Fibroblast of lung (primary cell): ENCODE measurements around the gene DUSP5. TPM values are rescaled to one million over a fixed set of nuclear protein-coding genes. Genes with fewer than 3 reads are reported as not detected.

ENCODE experiments used
- DNase-seq, 2 donors: peaks; one replicate each; pipeline versions ENCODE4 v3.0.0 to v3.0.0-alpha.2; 2010; ENCODE audit warnings: low read depth in 2 of 2
- H2AFZ ChIP-seq: 2 replicates; pipeline ENCODE4 v1.5.1; 2012; ENCODE audit warnings: low read length, control low read depth, inconsistent platforms
- H3K27ac ChIP-seq: 2 replicates; pipeline ENCODE4 v1.5.1; 2011; ENCODE audit warnings: low read length, control low read depth; ENCODE audit not compliant: insufficient read depth
- H3K27me3 ChIP-seq: 2 replicates; pipeline ENCODE4 v1.5.1; 2011; ENCODE audit warnings: mild to moderate bottlenecking, low read length; ENCODE audit not compliant: control insufficient read depth, insufficient read depth
- H3K36me3 ChIP-seq: 2 replicates; pipeline ENCODE4 v1.5.1; 2011; ENCODE audit warnings: low read length; ENCODE audit not compliant: control insufficient read depth, insufficient read depth
- H3K4me1 ChIP-seq: 2 replicates; pipeline ENCODE4 v1.5.1; 2011; ENCODE audit warnings: low read length; ENCODE audit not compliant: control insufficient read depth, insufficient read depth; ENCODE audit errors: extremely low read depth
- H3K4me2 ChIP-seq: 2 replicates; pipeline ENCODE4 v1.5.1; 2011; ENCODE audit warnings: low read length, control low read depth; ENCODE audit not compliant: insufficient read depth; ENCODE audit errors: extremely low read depth
- H3K4me3 ChIP-seq, 4 experiments: fragments of 200-600 bp in 1 of 4; sonication (generic) in 1 of 4; replicated peaks in 1 of 4; 2 replicates each; pipeline ENCODE4 v1.5.1; 2011 to 2016; ENCODE audit warnings: low read length in 4 of 4, low read depth in 3 of 4, mild to moderate bottlenecking in 3 of 4, control low read depth in 2 of 4, inconsistent platforms in 1 of 4, mixed read lengths in 1 of 4; ENCODE audit not compliant: insufficient read depth in 1 of 4; ENCODE audit errors: control extremely low read depth in 1 of 4
- H3K79me2 ChIP-seq: 2 replicates; pipeline ENCODE4 v1.5.1; 2012; ENCODE audit warnings: mild to moderate bottlenecking, low read length, inconsistent platforms; ENCODE audit not compliant: control insufficient read depth, insufficient read depth
- H3K9ac ChIP-seq: 2 replicates; pipeline ENCODE4 v1.5.1; 2011; ENCODE audit warnings: mild to moderate bottlenecking, low read length, control low read depth; ENCODE audit not compliant: insufficient read depth
- H3K9me3 ChIP-seq: 2 replicates; pipeline ENCODE4 v1.5.1; 2012; ENCODE audit warnings: low read depth, low read length; ENCODE audit not compliant: control insufficient read depth, insufficient read depth
- H4K20me1 ChIP-seq: 2 replicates; pipeline ENCODE4 v1.5.1; 2011; ENCODE audit warnings: low read length; ENCODE audit not compliant: control insufficient read depth, insufficient read depth; ENCODE audit errors: extremely low read depth
- CTCF ChIP-seq, 2 donors: IDR thresholded peaks in 1 of 2; conservative IDR thresholded peaks in 1 of 2; 1 replicate in 1 of 2; 2 replicates in 1 of 2; pipeline ENCODE4 v1.5.1; 2011 to 2012; ENCODE audit warnings: low read length in 2 of 2, control low read depth in 1 of 2, inconsistent platforms in 1 of 2, low read depth in 1 of 2, mild to moderate bottlenecking in 1 of 2
- EZH2 ChIP-seq: IDR thresholded peaks from 2 replicates; pipeline ENCODE4 v1.5.1; 2012; ENCODE audit warnings: low read length, control low read depth, mild to moderate bottlenecking; ENCODE audit errors: missing control alignments
- polyA plus RNA-seq, 2 donors: library from polyadenylated mRNA; depleted of rRNA in 1 of 2; stranded (reverse) in 1 of 2; unstranded in 1 of 2; fragments of >200 nt; gene quantifications; 2 replicates each; pipeline ENCODE4 v1.2.1, GENCODE V29; 2011 to 2012; ENCODE audit warnings: missing spikeins in 1 of 2
- total RNA-seq: library from RNA; depleted of rRNA; stranded (reverse); fragments of >200 nt; gene quantifications from 2 replicates; pipeline ENCODE4 v1.2.1, GENCODE V29; 2014

DUSP5 gene
- total and polyA plus RNA-seq, 2 donors (not counting 1 experiment from before 2014, with no cell fraction given): 27.6 to 37.7 TPM

- H4K20me1 ChIP-seq: no peaks in the 10 kb centered on the region
- no peak overlapping the region for H3K9ac ChIP-seq
- no peaks in the 10 kb centered on the region for H3K79me2 ChIP-seq
- H3K4me2 ChIP-seq: no peak overlapping the region
- H3K4me1 ChIP-seq: peaks cover 13% of the 10 kb centered on the region
- H3K4me3 ChIP-seq: no peak overlapping the region
- H3K36me3 ChIP-seq: no peaks in the 10 kb centered on the region
- H2AFZ ChIP-seq: no peak overlapping the region
- no peaks in the 10 kb centered on the region for H3K9me3 ChIP-seq
- DNase-seq: no peak
- H3K27ac ChIP-seq: no peak overlapping the region
- no peak for TF ChIP-seq EZH2
- TF ChIP-seq CTCF (conservative IDR thresholded peaks at IDR 0.05 in 1 of 2, IDR thresholded peaks at IDR 0.05 in 1 of 2; ENCODE audit: low read depth in 1 of 2, low read length in 2 of 2): no peak
- no peaks in the 10 kb centered on the region for H3K27me3 ChIP-seq
These were observed 14.1 kb upstream of the DUSP5 start for GRCh38 chr10:110483633-110484032.

- Histone ChIP-seq H3K36me3 (no peaks in the 10 kb centered on the region), H3K27ac (no peak overlapping the region), H3K4me3 (no peak overlapping the region), H3K9ac (no peak overlapping the region), H3K79me2 (no peaks in the 10 kb centered on the region), H2AFZ (no peak overlapping the region), H3K27me3 (no peaks in the 10 kb centered on the region), H3K9me3 (no peaks in the 10 kb centered on the region), H3K4me2 (no peak overlapping the region), H4K20me1 (no peaks in the 10 kb centered on the region), H3K4me1 (peaks cover 13% of the 10 kb centered on the region)
- no peak for DNase-seq
- no peak for TF ChIP-seq EZH2
- TF ChIP-seq CTCF (conservative IDR thresholded peaks at IDR 0.05 in 1 of 2, IDR thresholded peaks at IDR 0.05 in 1 of 2; ENCODE audit: low read depth in 1 of 2, low read length in 2 of 2): no peak
These were observed 12.2 kb upstream of the DUSP5 start for GRCh38 chr10:110485541-110485940.

GRCh38 chr10:110486680-110487410, 10.9 kb upstream of the DUSP5 start:
- Histone ChIP-seq H3K36me3 (no peaks in the 10 kb centered on the region), H2AFZ (no peak overlapping the region), H3K79me2 (no peaks in the 10 kb centered on the region), H4K20me1 (no peaks in the 10 kb centered on the region), H3K9ac (no peak overlapping the region), H3K4me2 (no peak overlapping the region), H3K4me1 (peaks cover 13% of the 10 kb centered on the region), H3K9me3 (no peaks in the 10 kb centered on the region), H3K27me3 (no peaks in the 10 kb centered on the region), H3K4me3 (no peak overlapping the region), H3K27ac (no peak overlapping the region)
- TF ChIP-seq CTCF (conservative IDR thresholded peaks at IDR 0.05 in 1 of 2, IDR thresholded peaks at IDR 0.05 in 1 of 2; ENCODE audit: low read depth in 1 of 2, low read length in 2 of 2): no peak
- no peak for TF ChIP-seq EZH2
- no peak for DNase-seq
